Stimulated activated CD4-positive, alpha-beta T cell treated with anti-CD3 and anti-CD28 coated beads, Interleukin-4, amount 100 ng/mL, for 4 hours (primary cell): ENCODE data around the gene AHSP.
"Not testable (repeated sequence)": the region's sequence is repeated elsewhere in the genome, so short reads cannot be mapped to it uniquely, and the experiment has no call there.

ENCODE experiments used
- DNase-seq, 2 experiments: peaks; one replicate each; pipeline ENCODE4 v3.0.0-alpha.2; 2020

Gene AHSP, protein sequence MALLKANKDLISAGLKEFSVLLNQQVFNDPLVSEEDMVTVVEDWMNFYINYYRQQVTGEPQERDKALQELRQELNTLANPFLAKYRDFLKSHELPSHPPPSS

GRCh38 chr16:31527734-31528274 is at the start of gene AHSP:
Gene AHSP (plus strand): TSS chr16:31527900. CDS start chr16:31528140, 240 bp downstream.
- no peak for DNase-seq

- DNase-seq = no peak
Measured at GRCh38 chr16:31478956-31479355, 48.7 kb upstream of the AHSP start.

- DNase-seq = no peak
Measured at GRCh38 chr16:31479751-31480150, 47.9 kb upstream of the AHSP start.

DNA sequence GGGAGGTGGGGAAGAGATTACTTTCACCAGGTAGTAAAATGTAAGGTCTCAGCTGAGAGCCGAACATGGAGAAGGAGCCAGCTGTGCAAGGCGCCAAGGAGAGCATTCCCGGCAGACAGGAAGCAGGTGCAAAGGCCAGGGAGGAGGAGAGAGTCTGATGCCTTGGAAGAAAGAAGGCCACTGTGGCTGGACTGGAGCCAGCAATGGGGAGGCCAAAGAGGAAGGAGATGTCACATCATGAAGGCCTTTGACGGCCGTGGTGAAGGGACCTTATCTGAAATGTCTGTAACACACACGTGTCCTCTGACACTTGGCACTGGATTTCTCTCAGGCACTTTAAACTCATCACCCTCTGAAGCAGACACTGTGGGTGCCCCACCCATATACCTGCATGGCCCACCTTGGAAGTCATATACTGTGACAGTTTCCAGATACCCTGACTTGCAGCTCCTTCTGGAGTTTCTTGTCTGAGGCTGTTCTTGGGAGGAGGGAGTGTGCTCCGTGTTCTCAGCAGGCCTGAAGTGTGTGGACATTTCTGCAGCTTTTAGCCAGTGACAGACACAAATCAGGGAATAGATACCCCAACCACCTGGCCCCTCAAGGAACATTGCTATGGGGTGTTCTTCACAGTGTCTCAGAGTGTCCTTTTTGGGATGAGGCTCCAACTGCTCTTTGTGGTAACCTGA is 46.7 kb upstream of the AHSP start:
- no peak for DNase-seq

GRCh38 chr16:31483081-31483480 is 44.6 kb upstream of the AHSP start, which contains the start of gene SLC5A2:
Gene SLC5A2 (plus strand): TSS chr16:31483123. CDS start chr16:31483137, 14 bp downstream.
- DNase-seq = no peak

GRCh38 chr16:31484048-31484447 is 43.7 kb upstream of the AHSP start:
- DNase-seq = not testable (repeated sequence)

- DNase-seq = no peak
Measured at GRCh38 chr16:31484491-31485171, 43.1 kb upstream of the AHSP start.

DNA sequence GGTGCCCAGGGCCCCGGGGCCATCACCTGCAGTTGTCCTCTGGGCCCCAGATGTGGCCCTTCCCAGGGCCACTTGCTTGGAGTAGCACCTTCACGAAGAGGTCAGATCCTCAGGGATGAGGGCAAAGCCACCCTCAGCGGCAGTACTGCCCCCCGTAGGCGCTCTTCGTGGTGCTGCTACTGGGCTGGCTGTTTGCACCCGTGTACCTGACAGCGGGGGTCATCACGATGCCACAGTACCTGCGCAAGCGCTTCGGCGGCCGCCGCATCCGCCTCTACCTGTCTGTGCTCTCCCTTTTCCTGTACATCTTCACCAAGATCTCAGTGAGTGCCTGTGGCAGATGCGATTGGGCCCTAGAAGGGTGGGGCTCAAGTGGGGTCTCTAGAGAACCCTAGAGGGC is 42.1 kb upstream of the AHSP start:
- no peak for DNase-seq

DNA sequence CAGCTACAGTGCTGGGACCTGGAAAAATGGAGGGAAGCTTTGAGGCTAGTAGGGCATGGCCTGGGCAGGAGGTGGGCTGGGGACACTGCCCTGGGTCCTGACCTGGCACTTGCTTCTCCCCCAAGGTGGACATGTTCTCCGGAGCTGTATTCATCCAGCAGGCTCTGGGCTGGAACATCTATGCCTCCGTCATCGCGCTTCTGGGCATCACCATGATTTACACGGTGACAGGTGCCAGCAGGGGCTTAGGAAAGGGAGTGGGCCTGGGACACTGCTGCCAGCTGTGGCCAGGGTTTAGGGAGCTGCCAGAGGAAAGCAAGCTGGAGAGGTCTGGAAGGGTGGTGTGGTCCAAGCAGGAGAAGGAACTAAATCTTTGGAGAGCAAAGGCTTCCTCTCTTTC is 41.7 kb upstream of the AHSP start:
- DNase-seq = no peak

GRCh38 chr16:31487071-31487719 is 40.5 kb upstream of the AHSP start:
- DNase-seq = no peak

GRCh38 chr16:31487720-31488467 is 39.8 kb upstream of the AHSP start:
- DNase-seq = peak; percentile 53 to 66

GRCh38 chr16:31488468-31489297 is 39.0 kb upstream of the AHSP start:
- no peak for DNase-seq

DNA sequence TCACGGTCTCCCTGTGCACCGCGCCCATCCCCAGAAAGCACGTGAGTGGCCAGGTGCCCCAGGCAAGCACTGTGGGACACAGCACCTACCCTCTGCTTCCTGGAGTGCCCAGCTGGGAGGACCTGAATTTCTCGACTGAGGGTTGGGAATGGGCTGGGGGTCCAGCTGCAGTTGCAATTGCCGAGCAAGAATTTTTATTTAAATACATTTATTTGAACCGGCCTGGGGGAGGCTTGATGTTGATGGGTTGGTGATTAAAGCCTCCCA is 38.5 kb upstream of the AHSP start:
- no peak for DNase-seq

DNA sequence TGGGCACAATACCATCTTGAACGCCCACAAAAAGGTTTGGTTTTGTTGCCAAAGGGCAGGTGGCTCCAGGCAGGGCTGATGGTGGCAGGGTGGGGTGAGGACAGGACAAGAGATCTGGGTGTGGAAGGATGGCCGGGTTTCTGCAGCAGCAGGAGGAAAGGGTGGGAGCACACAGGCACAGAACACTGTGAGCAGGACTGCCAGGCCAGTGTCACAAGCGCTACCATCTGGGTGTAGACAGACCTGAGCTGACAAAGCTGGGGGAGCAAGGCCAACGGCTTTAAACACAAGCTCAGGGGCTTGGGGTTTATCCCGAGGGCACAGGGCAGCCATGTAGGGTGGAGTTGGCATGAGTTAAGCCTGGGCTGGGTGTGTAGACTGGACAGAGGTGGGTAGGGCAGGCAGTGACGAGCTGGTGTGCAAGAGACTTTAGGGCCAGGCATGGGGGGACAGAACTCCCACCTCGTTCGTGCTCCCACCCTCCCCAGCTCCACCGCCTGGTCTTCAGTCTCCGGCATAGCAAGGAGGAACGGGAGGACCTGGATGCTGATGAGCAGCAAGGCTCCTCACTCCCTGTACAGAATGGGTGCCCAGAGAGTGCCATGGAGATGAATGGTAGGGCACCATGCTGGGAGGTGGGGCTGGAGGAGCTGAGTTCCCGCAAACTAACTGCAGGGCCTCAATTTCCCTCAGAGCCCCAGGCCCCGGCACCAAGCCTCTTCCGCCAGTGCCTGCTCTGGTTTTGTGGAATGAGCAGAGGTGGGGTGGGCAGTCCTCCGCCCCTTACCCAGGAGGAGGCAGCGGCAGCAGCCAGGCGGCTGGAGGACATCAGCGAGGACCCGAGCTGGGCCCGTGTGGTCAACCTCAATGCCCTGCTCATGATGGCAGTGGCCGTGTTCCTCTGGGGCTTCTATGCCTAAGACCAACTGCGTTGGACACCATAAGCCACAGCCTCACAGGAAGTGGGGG is 37.8 kb upstream of the AHSP start:
- no peak for DNase-seq

DNA sequence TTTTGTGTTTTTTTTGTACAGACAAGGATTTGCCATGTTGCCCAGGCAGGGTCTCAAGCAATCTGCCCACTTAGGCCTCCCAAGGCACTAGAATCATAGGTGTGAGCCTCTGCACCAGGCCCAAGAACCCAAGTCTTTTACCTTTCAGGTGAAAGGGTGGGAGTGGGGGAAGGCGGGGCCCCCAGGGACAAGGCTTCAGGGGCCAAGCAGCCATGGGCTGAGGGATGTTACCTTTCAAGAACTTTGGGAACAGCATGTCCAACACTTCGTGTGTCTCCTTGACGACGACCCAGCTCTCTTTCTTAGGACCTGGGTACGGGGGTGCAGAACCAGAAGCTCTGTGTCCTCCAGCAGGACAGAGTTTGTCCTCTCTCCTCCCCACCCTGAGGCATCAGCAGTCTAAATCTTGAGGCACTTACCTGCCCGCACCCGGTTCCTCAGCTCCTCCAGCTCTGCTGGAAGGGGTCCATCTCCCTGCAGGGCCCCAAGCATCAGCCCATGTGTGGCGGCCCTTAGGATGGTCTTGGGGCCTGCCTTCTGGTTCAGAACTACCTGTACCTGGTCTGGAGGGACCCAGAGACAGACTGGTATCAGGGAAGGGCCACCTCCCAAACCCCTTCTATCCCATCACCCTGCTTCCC is 35.8 kb upstream of the AHSP start:
- DNase-seq = no peak

DNA sequence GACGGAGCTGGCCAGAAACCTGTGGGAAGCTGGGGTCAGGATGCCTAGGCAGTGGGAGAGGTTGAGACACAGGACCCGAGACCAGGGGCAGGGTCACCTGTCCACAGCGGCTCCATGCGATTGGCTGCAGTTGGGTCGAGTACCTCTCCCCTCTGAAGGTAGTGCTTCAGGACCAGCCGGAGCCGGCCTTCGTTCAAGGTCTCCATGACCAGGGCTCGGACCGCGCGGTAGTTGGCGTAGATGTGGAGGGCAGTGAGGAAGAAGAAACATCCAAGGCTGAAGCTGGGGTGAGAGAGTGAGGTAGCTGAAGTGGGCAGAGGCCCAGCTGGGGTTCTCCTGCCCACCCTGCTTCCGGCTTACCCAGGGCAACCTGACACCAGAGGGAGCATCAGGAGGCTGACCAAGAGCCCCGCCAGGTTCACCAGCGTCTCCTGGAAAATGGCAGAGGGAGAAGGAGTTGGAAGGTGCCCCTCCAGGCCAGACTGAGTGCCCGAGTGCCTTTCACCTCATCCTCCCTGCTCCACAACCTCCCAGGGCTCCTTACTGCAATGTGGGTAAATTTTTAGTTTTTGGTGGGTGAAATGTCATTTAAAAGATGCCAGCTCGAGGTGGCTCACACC is 34.1 kb upstream of the AHSP start:
- DNase-seq = no peak

DNA sequence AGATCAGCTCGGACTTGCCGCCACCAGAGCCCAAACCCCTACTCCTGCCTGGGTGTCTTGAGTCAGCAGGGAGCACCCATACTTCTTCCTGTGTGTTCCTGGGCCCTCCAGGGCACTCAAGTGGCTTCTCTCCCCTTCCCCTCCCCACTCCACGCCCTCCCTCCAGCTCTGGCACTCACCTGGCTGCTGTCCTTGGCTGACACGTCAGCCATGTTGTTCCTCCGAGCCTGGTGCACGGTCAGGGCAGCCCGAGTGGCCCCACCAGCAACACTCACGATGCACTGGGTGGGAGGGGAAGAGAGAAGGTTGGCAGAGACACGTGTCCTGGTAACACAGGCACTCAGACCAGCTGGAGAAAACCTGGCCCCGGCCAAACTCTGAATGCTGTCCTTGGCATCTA is 31.0 kb upstream of the AHSP start:
- DNase-seq = no peak

DNA sequence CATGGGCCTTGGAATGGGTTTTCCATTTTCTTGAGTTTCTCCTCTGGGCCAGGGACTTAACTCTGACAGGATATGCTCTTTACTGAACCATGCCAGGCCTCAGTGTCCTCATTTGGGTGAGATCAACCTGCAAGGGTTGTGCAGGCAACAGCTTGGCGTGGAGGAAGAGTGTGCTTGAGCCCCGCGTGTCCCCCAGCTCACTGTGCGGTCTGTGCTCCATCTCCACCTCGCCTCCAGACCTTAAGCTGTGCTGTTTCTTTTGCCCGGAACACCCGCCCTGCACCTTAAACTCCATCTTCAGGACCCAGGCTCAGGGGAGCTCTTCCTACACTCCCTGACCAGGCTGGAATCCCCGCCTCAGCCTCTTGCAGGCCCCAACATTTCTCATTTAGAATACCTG is 29.2 kb upstream of the AHSP start:
- no peak for DNase-seq

- no peak for DNase-seq
Measured at GRCh38 chr16:31499928-31500327, 27.8 kb upstream of the AHSP start.
